Nephron (organoid): ENCODE results near the gene DOCK9.

Experiments used
- H3K27ac Mint-ChIP-seq, 3 experiments: 2 replicates each; pipeline ENCODE4 v1.8.0; 2020; ENCODE audit warnings: mixed read lengths in 3 of 3, mild to moderate bottlenecking in 2 of 3, moderate library complexity in 1 of 3
- H3K27me3 Mint-ChIP-seq: 2 replicates; pipeline ENCODE4 v1.8.0; 2021; ENCODE audit warnings: low read depth, mild to moderate bottlenecking, moderate library complexity, mixed read lengths
- H3K36me3 Mint-ChIP-seq: 2 replicates; pipeline ENCODE4 v1.8.0; 2020; ENCODE audit warnings: low read depth, mixed read lengths
- H3K4me1 Mint-ChIP-seq: 2 replicates; pipeline ENCODE4 v1.8.0; 2020; ENCODE audit warnings: mixed read lengths
- H3K4me3 Mint-ChIP-seq, 3 experiments: 2 replicates each; pipeline ENCODE4 v1.8.0; 2020; ENCODE audit warnings: mild to moderate bottlenecking in 3 of 3, mixed read lengths in 3 of 3, moderate library complexity in 2 of 3
- H3K9me3 Mint-ChIP-seq: 2 replicates; pipeline ENCODE4 v1.8.0; 2020; ENCODE audit warnings: mixed read lengths
- TF ChIP-seq, protein P1 (sequence below), 3 experiments: fragments of 200-600 bp; sonication (generic); IDR thresholded peaks; one replicate each; pipeline ENCODE4 v1.5.0; 2021; ENCODE audit warnings: antibody characterized with exemption in 3 of 3; ENCODE audit not compliant: unreplicated experiment in 3 of 3

Gene DOCK9

DNA sequence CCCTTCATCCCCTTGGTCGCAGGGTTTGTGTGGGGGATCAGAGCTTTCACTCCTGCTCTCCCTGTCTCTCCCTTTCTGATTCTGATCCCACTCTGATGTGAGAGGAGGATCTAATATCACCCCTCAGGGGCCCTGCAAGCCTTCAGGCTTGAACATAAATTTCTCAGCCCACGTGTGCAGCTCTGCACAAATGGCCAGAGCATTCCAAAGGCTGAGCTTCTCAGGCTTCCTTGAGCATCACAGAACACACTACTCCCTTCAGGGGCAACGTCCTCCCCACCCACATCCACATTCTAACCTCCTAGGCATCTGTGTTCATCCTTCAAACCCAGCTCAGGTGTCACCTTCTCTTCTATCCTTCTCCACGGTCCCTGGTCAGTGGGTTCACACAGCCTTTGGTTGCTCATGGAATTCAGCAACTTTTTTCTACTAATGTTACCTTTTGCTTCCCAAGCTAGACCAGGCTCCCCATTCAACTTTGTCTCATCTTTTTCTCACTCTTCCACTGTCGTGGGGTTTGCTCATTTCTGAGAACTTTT, 24.4 kb upstream of the DOCK9 start:
- H3K9me3 Mint-ChIP-seq, result no peaks in the 10 kb centered on the region
- TF ChIP-seq, protein P1, sequence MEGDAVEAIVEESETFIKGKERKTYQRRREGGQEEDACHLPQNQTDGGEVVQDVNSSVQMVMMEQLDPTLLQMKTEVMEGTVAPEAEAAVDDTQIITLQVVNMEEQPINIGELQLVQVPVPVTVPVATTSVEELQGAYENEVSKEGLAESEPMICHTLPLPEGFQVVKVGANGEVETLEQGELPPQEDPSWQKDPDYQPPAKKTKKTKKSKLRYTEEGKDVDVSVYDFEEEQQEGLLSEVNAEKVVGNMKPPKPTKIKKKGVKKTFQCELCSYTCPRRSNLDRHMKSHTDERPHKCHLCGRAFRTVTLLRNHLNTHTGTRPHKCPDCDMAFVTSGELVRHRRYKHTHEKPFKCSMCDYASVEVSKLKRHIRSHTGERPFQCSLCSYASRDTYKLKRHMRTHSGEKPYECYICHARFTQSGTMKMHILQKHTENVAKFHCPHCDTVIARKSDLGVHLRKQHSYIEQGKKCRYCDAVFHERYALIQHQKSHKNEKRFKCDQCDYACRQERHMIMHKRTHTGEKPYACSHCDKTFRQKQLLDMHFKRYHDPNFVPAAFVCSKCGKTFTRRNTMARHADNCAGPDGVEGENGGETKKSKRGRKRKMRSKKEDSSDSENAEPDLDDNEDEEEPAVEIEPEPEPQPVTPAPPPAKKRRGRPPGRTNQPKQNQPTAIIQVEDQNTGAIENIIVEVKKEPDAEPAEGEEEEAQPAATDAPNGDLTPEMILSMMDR (IDR thresholded peaks at IDR 0.05; ENCODE audit: unreplicated experiment in 3 of 3), result no peak
- no peak overlapping the region for H3K4me3 Mint-ChIP-seq
- H3K36me3 Mint-ChIP-seq, result no peaks in the 10 kb centered on the region
- H3K4me1 Mint-ChIP-seq, result peaks cover 78% of the 10 kb centered on the region
- peak overlapping the region; percentile 27 to 56 (median 43) for H3K27ac Mint-ChIP-seq
- H3K27me3 Mint-ChIP-seq, result peaks cover 6% of the 10 kb centered on the region

DNA sequence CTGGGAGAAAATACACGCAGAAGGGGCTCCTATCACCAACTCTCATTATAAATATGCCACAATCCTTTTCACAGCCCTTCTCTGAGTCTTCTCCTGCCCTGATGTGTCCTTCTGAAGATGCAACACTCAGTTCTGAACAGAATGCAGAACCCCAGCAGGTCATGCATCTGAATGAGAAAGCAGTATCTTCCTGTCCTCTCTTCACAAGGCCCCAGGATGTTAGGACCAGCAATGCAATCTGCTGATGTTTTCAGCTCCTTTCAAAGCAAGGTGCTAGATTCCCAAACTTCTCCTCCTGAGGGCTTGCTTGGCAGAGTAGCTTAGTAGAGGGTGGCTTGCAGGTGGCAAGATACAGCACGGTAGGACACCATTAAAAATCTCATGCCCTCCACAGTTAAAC, 22.3 kb upstream of the DOCK9 start:
- peaks cover 82% of the 10 kb centered on the region for H3K4me1 Mint-ChIP-seq
- no peaks in the 10 kb centered on the region for H3K9me3 Mint-ChIP-seq

DNA sequence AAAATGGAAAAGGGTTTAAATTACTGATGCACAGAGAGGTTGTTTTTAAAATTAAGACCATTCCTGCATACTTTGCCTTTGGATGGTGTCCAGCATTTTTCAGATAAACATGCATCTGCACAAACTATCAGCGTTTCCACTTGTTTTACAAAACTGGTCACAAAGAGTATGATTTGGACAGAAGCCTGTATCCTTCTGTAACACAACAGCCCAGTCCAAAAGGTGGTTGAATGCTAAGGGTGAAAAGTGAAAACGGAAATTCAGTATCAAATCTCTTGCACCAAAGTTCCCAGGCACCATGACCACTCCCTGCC, 21.7 kb upstream of the DOCK9 start:
- peak overlapping the region in 2 of 3 experiments; percentile 82 to 92 for H3K27ac Mint-ChIP-seq
- no peaks in the 10 kb centered on the region for H3K36me3 Mint-ChIP-seq
- H3K4me3 Mint-ChIP-seq, result no peak overlapping the region

More for the DNA sequence above, 22.3 kb upstream of the DOCK9 start:
- H3K27ac Mint-ChIP-seq, result peak overlapping the region in 2 of 3 experiments; percentile 15 to 82
- no peaks in the 10 kb centered on the region for H3K36me3 Mint-ChIP-seq
- TF ChIP-seq, protein P1 (IDR thresholded peaks at IDR 0.05; ENCODE audit: unreplicated experiment in 3 of 3), result no peak
- H3K27me3 Mint-ChIP-seq, result peaks cover 6% of the 10 kb centered on the region
- H3K4me3 Mint-ChIP-seq, result no peak overlapping the region

DNA sequence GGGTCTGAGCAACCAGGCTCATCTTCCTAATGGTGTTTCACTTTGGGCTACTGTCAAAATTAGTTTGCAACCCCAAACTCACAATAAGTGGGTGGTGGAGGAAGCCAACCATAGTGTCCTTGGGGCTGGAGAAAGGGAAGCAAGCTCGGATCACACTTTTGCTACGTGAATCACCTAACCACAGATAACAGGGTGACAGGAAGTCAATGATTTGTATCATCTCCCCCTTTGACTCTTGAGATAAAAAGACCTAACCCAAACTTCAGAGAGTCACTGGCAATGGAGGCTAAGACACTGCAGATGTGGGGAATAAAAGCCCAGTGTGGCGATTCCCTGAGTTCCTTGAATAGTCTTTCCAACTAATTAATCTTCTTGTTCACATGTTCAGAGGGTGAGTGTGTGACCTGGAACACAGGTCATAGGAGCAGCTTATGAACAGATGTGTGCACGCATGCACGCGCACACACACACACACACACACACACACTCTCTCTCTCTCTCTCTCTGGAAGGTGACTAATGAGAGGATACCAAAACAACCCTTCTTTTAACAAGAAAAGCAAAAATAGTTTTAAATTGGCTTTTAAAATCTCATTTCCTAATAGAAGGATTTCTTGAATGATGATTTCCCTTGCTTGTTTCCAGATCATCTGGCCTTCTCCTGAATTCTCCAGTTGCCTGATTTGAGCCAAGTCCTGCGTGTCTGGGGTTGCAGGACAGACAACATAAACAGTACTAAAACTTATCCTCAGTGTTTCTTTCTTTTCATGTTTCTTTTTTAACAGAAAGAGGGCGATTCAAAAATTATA, 21.2 kb upstream of the DOCK9 start:
- H3K27me3 Mint-ChIP-seq, result peaks cover 4% of the 10 kb centered on the region
- peak overlapping the region in 2 of 3 experiments; percentile 82 to 92 for H3K27ac Mint-ChIP-seq
- peak overlapping the region in 1 of 3 experiments; percentile 21 for H3K4me3 Mint-ChIP-seq
- TF ChIP-seq, protein P1 (IDR thresholded peaks at IDR 0.05; ENCODE audit: unreplicated experiment in 3 of 3), result no peak
- no peaks in the 10 kb centered on the region for H3K36me3 Mint-ChIP-seq
- H3K4me1 Mint-ChIP-seq, result peaks cover 76% of the 10 kb centered on the region
- no peaks in the 10 kb centered on the region for H3K9me3 Mint-ChIP-seq

More for the DNA sequence above, 21.7 kb upstream of the DOCK9 start:
- peaks cover 6% of the 10 kb centered on the region for H3K27me3 Mint-ChIP-seq
- H3K9me3 Mint-ChIP-seq, result no peaks in the 10 kb centered on the region
- TF ChIP-seq, protein P1 (IDR thresholded peaks at IDR 0.05; ENCODE audit: unreplicated experiment in 3 of 3), result no peak
- peaks cover 80% of the 10 kb centered on the region for H3K4me1 Mint-ChIP-seq

DNA sequence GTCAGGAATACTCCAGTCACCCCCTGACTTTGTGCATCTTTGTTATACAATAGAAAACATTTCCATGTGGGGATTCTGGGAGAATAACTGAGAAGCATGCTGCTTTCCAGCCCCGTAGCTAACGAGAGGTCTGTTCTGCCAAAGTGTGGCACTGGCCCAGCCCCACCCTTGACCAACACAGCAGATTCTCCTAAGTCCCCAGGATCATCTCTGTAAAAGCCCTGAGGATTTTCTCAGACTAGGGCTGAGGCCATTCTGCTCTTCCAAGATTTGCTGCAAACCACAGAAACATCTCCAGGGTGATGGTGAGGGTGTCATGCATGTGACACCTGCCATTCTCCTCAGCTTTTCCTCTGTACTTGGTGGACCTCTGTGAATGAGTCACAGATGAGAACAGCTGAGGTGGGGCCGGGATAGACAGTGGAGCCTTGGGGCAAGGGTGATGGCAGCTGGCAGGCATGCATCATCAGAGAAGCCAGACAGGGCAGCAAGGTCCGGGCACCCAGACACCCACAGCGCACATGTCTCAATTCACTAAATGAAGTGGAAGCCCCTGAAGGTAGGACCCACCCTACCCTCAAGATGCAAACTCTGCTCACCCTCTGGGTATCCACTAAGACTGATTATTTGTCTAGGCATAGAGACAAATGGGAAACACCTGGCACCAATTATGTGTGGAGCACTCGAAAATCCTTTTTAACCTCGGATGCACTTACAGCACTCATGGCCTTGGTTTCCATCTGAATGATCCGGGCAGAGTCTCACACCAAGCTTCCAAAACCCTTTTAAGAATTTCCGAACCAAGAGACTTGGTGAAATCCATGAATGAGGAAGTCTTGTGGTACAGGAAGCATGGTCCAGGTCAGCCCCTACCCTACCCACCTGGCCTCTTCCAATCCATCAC, 20.1 kb upstream of the DOCK9 start:
- H3K36me3 Mint-ChIP-seq, result no peaks in the 10 kb centered on the region
- H3K4me1 Mint-ChIP-seq, result peaks cover 71% of the 10 kb centered on the region
- TF ChIP-seq, protein P1 (IDR thresholded peaks at IDR 0.05; ENCODE audit: unreplicated experiment in 3 of 3), result no peak
- peak overlapping the region in 1 of 3 experiments; percentile 82 for H3K27ac Mint-ChIP-seq
- H3K27me3 Mint-ChIP-seq, result no peaks in the 10 kb centered on the region
- no peaks in the 10 kb centered on the region for H3K9me3 Mint-ChIP-seq
- H3K4me3 Mint-ChIP-seq, result no peak overlapping the region
